Measurements from ENCODE around the gene AUTS2.

DNA sequence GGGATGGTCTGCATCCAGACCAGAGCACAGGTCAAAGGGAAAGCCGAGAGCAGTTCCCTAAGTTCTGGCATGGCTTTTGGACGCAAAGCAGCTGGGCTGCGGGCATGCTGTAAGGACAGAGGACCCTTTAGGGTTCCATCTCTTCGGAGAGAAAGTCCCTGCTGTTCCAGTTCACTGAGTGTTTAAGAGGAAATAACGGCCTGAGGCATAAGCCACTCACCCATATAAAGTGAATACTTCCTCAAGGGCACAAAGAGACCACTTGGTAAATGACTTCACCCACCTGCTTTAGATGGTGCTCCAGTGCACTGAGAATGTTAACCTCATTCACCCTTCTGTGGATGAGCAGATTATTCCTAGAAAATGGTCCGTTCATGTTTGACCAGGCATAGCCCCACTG is 946.9 kb downstream of the AUTS2 start:
- TF ChIP-seq, protein P1, sequence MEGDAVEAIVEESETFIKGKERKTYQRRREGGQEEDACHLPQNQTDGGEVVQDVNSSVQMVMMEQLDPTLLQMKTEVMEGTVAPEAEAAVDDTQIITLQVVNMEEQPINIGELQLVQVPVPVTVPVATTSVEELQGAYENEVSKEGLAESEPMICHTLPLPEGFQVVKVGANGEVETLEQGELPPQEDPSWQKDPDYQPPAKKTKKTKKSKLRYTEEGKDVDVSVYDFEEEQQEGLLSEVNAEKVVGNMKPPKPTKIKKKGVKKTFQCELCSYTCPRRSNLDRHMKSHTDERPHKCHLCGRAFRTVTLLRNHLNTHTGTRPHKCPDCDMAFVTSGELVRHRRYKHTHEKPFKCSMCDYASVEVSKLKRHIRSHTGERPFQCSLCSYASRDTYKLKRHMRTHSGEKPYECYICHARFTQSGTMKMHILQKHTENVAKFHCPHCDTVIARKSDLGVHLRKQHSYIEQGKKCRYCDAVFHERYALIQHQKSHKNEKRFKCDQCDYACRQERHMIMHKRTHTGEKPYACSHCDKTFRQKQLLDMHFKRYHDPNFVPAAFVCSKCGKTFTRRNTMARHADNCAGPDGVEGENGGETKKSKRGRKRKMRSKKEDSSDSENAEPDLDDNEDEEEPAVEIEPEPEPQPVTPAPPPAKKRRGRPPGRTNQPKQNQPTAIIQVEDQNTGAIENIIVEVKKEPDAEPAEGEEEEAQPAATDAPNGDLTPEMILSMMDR (IDR thresholded peaks at IDR 0.05; ENCODE audit: insufficient read depth, low read length), result no peak
- TF ChIP-seq, protein P2, sequence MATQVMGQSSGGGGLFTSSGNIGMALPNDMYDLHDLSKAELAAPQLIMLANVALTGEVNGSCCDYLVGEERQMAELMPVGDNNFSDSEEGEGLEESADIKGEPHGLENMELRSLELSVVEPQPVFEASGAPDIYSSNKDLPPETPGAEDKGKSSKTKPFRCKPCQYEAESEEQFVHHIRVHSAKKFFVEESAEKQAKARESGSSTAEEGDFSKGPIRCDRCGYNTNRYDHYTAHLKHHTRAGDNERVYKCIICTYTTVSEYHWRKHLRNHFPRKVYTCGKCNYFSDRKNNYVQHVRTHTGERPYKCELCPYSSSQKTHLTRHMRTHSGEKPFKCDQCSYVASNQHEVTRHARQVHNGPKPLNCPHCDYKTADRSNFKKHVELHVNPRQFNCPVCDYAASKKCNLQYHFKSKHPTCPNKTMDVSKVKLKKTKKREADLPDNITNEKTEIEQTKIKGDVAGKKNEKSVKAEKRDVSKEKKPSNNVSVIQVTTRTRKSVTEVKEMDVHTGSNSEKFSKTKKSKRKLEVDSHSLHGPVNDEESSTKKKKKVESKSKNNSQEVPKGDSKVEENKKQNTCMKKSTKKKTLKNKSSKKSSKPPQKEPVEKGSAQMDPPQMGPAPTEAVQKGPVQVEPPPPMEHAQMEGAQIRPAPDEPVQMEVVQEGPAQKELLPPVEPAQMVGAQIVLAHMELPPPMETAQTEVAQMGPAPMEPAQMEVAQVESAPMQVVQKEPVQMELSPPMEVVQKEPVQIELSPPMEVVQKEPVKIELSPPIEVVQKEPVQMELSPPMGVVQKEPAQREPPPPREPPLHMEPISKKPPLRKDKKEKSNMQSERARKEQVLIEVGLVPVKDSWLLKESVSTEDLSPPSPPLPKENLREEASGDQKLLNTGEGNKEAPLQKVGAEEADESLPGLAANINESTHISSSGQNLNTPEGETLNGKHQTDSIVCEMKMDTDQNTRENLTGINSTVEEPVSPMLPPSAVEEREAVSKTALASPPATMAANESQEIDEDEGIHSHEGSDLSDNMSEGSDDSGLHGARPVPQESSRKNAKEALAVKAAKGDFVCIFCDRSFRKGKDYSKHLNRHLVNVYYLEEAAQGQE (IDR thresholded peaks at IDR 0.05; ENCODE audit: insufficient replicate concordance, low read depth), result no peak
- TF ChIP-seq POLR2AphosphoS5 (IDR thresholded peaks at IDR 0.05; ENCODE audit: low read depth), result no peak
- no peak for TF ChIP-seq GABPA (IDR thresholded peaks at IDR 0.05; ENCODE audit: low read depth)

Measured in HL-60 (cell line).